ENCODE results near the gene KCNQ4. TPM values are rescaled to one million over a fixed set of nuclear protein-coding genes. Genes with fewer than 3 reads are reported as not detected.

KCNQ4 gene
- polyA plus RNA-seq, 3 donors, result 0.13 TPM; not detected in 2

GRCh38 chr1:40819101-40819500, 35.5 kb downstream of the KCNQ4 start:
- Mint-ChIP-seq H3K36me3 (peaks cover 0 to 3% of the 10 kb centered on the region in 2 donors), H3K4me3 (peak overlapping the region; percentile 10 to 62), H3K27ac (peak overlapping the region in 1 of 7 donors; percentile 41), H3K27me3 (ENCODE audit: low read depth in 3 of 3) (peaks cover 30 to 43% (median 33%) of the 10 kb centered on the region in 3 donors), H3K9me3 (peaks cover 0 to 3% (median 0%) of the 10 kb centered on the region in 7 donors), H3K4me1 (peaks cover 15% of the 10 kb centered on the region)
- Histone ChIP-seq H3K4me3 (replicated peaks in 1 of 3; ENCODE audit: low read depth in 2 of 3, low read length in 3 of 3) (no peak overlapping the region), H3K9ac (ENCODE audit: insufficient read depth, low read length, poor library complexity, severe bottlenecking) (no peak overlapping the region), H3K4me1 (ENCODE audit: control insufficient read depth in 1 of 2, insufficient read depth in 2 of 2, low read length in 2 of 2) (peaks cover 11 to 12% of the 10 kb centered on the region in 2 donors), H2AFZ (ENCODE audit: insufficient read depth, low read depth, low read length, poor library complexity, severe bottlenecking) (no peak overlapping the region), H3K36me3 (replicated peaks in 1 of 2; ENCODE audit: control insufficient read depth in 1 of 2, insufficient read depth in 2 of 2, low read length in 2 of 2) (no peaks in the 10 kb centered on the region), H3K27me3 (ENCODE audit: control insufficient read depth in 2 of 2, insufficient read depth in 2 of 2, low read length in 2 of 2) (peaks cover 0 to 34% of the 10 kb centered on the region in 2 donors), H3K9me3 (replicated peaks in 1 of 2; ENCODE audit: control insufficient read depth in 1 of 2, insufficient read depth in 1 of 2, low read length in 2 of 2) (no peaks in the 10 kb centered on the region), H4K20me1 (ENCODE audit: insufficient read depth, low read length) (no peaks in the 10 kb centered on the region), H3K27ac (ENCODE audit: low read depth in 1 of 2, low read length in 2 of 2) (no peak overlapping the region), H3K4me2 (replicated peaks; ENCODE audit: extremely low read depth, low read length, poor library complexity, severe bottlenecking) (peak overlapping the region; percentile 78), H3K79me2 (ENCODE audit: insufficient read depth, low read length) (no peaks in the 10 kb centered on the region)
- WGBS (ENCODE audit: insufficient coverage), result 72% methylated on average over 15 of the region's 26 CpGs
- intact Hi-C loops (cut with micrococcal nuclease), result no loop called here
- TF ChIP-seq CTCF (IDR thresholded peaks at IDR 0.05), result no peak
- no peak for DNase-seq

- no peak overlapping the region for H3K4me3 Mint-ChIP-seq
- peaks cover 30 to 42% (median 33%) of the 10 kb centered on the region in 3 donors for H3K27me3 Mint-ChIP-seq (ENCODE audit: low read depth in 3 of 3)
- peaks cover 17 to 18% of the 10 kb centered on the region in 2 donors for H3K4me1 ChIP-seq (ENCODE audit: control insufficient read depth in 1 of 2, insufficient read depth in 2 of 2, low read length in 2 of 2)
These were observed 36.7 kb downstream of the KCNQ4 start for GRCh38 chr1:40820251-40820797.

More at GRCh38 chr1:40820251-40820797, 36.7 kb downstream of the KCNQ4 start:
- Mint-ChIP-seq H3K36me3 (peaks cover 0 to 3% of the 10 kb centered on the region in 2 donors), H3K4me1 (peaks cover 22% of the 10 kb centered on the region), H3K27ac (peak overlapping the region in 1 of 7 donors; percentile 37), H3K9me3 (peaks cover 0 to 3% (median 0%) of the 10 kb centered on the region in 7 donors)
- Histone ChIP-seq H3K4me2 (replicated peaks; ENCODE audit: extremely low read depth, low read length, poor library complexity, severe bottlenecking) (no peak overlapping the region), H3K79me2 (ENCODE audit: insufficient read depth, low read length) (no peaks in the 10 kb centered on the region), H3K9me3 (replicated peaks in 1 of 2; ENCODE audit: control insufficient read depth in 1 of 2, insufficient read depth in 1 of 2, low read length in 2 of 2) (no peaks in the 10 kb centered on the region), H3K4me3 (replicated peaks in 1 of 3; ENCODE audit: low read depth in 2 of 3, low read length in 3 of 3) (no peak overlapping the region), H3K36me3 (replicated peaks in 1 of 2; ENCODE audit: control insufficient read depth in 1 of 2, insufficient read depth in 2 of 2, low read length in 2 of 2) (no peaks in the 10 kb centered on the region), H3K27ac (ENCODE audit: low read depth in 1 of 2, low read length in 2 of 2) (no peak overlapping the region), H3K27me3 (ENCODE audit: control insufficient read depth in 2 of 2, insufficient read depth in 2 of 2, low read length in 2 of 2) (peaks cover 0 to 34% of the 10 kb centered on the region in 2 donors), H3K9ac (ENCODE audit: insufficient read depth, low read length, poor library complexity, severe bottlenecking) (no peak overlapping the region), H4K20me1 (ENCODE audit: insufficient read depth, low read length) (no peaks in the 10 kb centered on the region), H2AFZ (ENCODE audit: insufficient read depth, low read depth, low read length, poor library complexity, severe bottlenecking) (no peak overlapping the region)
- TF ChIP-seq CTCF (IDR thresholded peaks at IDR 0.05), result no peak
- DNase-seq, result peak in 1 of 3 donors; percentile 19
- 92% methylated on average over 2 of the region's 3 CpGs for WGBS (ENCODE audit: insufficient coverage)
- intact Hi-C loops (cut with micrococcal nuclease), result no loop called here

All from CD14-positive monocyte (primary cell).